Testis (tissue), 3 donors: Measurements from ENCODE around the gene RNF186. TPM values are rescaled to one million over a fixed set of nuclear protein-coding genes. Genes with fewer than 3 reads are reported as not detected.

Experiments used
- DNase-seq: peaks from one replicate; pipeline ENCODE4 v3.0.0-alpha.2; 2019
- H3K27ac ChIP-seq, 2 donors: fragments of 200-600 bp; sonication (generic); one replicate each; pipeline ENCODE4 v1.5.1; 2019
- H3K27me3 ChIP-seq: fragments of 200-600 bp; sonication (generic); one replicate; pipeline ENCODE4 v1.5.1; 2019
- H3K36me3 ChIP-seq: fragments of 200-600 bp; sonication (generic); one replicate; pipeline ENCODE4 v1.5.1; 2017; ENCODE audit warnings: low read depth; ENCODE audit errors: missing control alignments
- H3K4me1 ChIP-seq: fragments of 200-600 bp; sonication (generic); one replicate; pipeline ENCODE4 v1.5.1; 2019
- H3K4me3 ChIP-seq, 2 donors: fragments of 200-600 bp; sonication (generic); one replicate each; pipeline ENCODE4 v1.5.1; 2017 to 2019
- H3K9me3 ChIP-seq: fragments of 200-600 bp; sonication (generic); one replicate; pipeline ENCODE4 v1.5.1; 2017
- CTCF ChIP-seq, 3 experiments: fragments of 450-650 bp in 2 of 3; fragments of 200-600 bp in 1 of 3; sonication (generic) in 1 of 3; IDR thresholded peaks; one replicate each; pipeline ENCODE4 v1.5.1; 2016 to 2019; ENCODE audit warnings: antibody characterized with exemption in 3 of 3, mild to moderate bottlenecking in 2 of 3, moderate library complexity in 1 of 3
- POLR2A ChIP-seq: fragments of 450-650 bp; IDR thresholded peaks from one replicate; pipeline ENCODE4 v1.6.1; 2017; ENCODE audit warnings: antibody characterized with exemption, mild to moderate bottlenecking, moderate library complexity
- WGBS, 2 donors: methylation state at CpG; one replicate each; pipeline ENCODE4 v1.1.5; 2018; 5-methylcytosine and 5-hydroxymethylcytosine counted together
- intact Hi-C: fragments of 100-400 bp; cut with DNase I; formaldehyde crosslinking; loops from one replicate; pipeline ENCODE4 v1.15.1; 2023; ENCODE audit warnings: low total_unique reads
- polyA plus RNA-seq: library from polyadenylated mRNA; stranded (reverse); fragments of 350-450 nt; fragmentation: Illumina TruSeq; extraction: RNeasy Lipid Tissue Mini Kit (QIAGEN cat#74804); gene quantifications from one replicate; pipeline ENCODE4 v1.2.3, GENCODE V29; 2014; ENCODE audit warnings: low read depth, low replicate concordance; ENCODE audit not compliant: insufficient read depth
- total RNA-seq, 2 donors: library from RNA; depleted of rRNA; stranded (reverse); fragments of >200 nt; gene quantifications; one replicate each; pipeline ENCODE4 v1.2.3, GENCODE V29; 2016

The RNF186 gene
- total and polyA plus RNA-seq, 3 donors from 2014 or later = 0.19 TPM; not detected in 2

GRCh38 chr1:19780267-19780877 lies 34.7 kb downstream of the RNF186 start:
- H3K4me3 ChIP-seq = no peak overlapping the region
- no peaks in the 10 kb centered on the region for H3K36me3 ChIP-seq
- 91% methylated on average over 8 to 11 of the region's 11 CpGs for WGBS, 2 donors
- H3K27me3 ChIP-seq = no peaks in the 10 kb centered on the region
- TF ChIP-seq POLR2A (no peak), CTCF (IDR thresholded peaks at IDR 0.05) (no peak)
- DNase-seq = no peak
- no peaks in the 10 kb centered on the region for H3K4me1 ChIP-seq
- no peaks in the 10 kb centered on the region for H3K9me3 ChIP-seq
- intact Hi-C loops = no loop called here
- H3K27ac ChIP-seq = no peak overlapping the region

GRCh38 chr1:19776933-19777332 lies 38.1 kb downstream of the RNF186 start:
- 95 to 98% methylated on average over 4 of the region's 4 CpGs for WGBS, 2 donors
- TF ChIP-seq POLR2A (no peak), CTCF (IDR thresholded peaks at IDR 0.05) (no peak)
- DNase-seq = no peak
- Histone ChIP-seq H3K4me1 (no peaks in the 10 kb centered on the region), H3K4me3 (no peak overlapping the region), H3K27me3 (no peaks in the 10 kb centered on the region), H3K36me3 (no peaks in the 10 kb centered on the region), H3K27ac (no peak overlapping the region), H3K9me3 (no peaks in the 10 kb centered on the region)
- intact Hi-C loops = no loop called here

GRCh38 chr1:19776287-19776686 lies 38.8 kb downstream of the RNF186 start:
- no peak for DNase-seq
- no peak overlapping the region for H3K27ac ChIP-seq
- no peaks in the 10 kb centered on the region for H3K36me3 ChIP-seq
- no peak overlapping the region for H3K4me3 ChIP-seq
- TF ChIP-seq CTCF (IDR thresholded peaks at IDR 0.05) (no peak), POLR2A (no peak)
- 91 to 94% methylated on average over 5 of the region's 5 CpGs for WGBS, 2 donors
- H3K27me3 ChIP-seq = no peaks in the 10 kb centered on the region
- intact Hi-C loops = no loop called here
- no peaks in the 10 kb centered on the region for H3K4me1 ChIP-seq
- no peaks in the 10 kb centered on the region for H3K9me3 ChIP-seq

GRCh38 chr1:19775831-19776230 lies 39.3 kb downstream of the RNF186 start:
- intact Hi-C loops = no loop called here
- no peak overlapping the region for H3K27ac ChIP-seq
- 96 to 97% methylated on average over 9 of the region's 9 CpGs for WGBS, 2 donors
- H3K27me3 ChIP-seq = no peaks in the 10 kb centered on the region
- no peaks in the 10 kb centered on the region for H3K36me3 ChIP-seq
- no peak for TF ChIP-seq POLR2A
- TF ChIP-seq CTCF (IDR thresholded peaks at IDR 0.05) = no peak
- no peaks in the 10 kb centered on the region for H3K4me1 ChIP-seq
- no peaks in the 10 kb centered on the region for H3K9me3 ChIP-seq
- H3K4me3 ChIP-seq = no peak overlapping the region
- DNase-seq = no peak

- WGBS, 2 donors = 88 to 93% methylated on average over 6 of the region's 6 CpGs
- no peak overlapping the region for H3K4me3 ChIP-seq
- no peaks in the 10 kb centered on the region for H3K4me1 ChIP-seq
- H3K27me3 ChIP-seq = no peaks in the 10 kb centered on the region
- no peak for DNase-seq
- H3K27ac ChIP-seq = no peak overlapping the region
- no peaks in the 10 kb centered on the region for H3K36me3 ChIP-seq
- H3K9me3 ChIP-seq = no peaks in the 10 kb centered on the region
- no peak for TF ChIP-seq POLR2A
- no peak for TF ChIP-seq CTCF (IDR thresholded peaks at IDR 0.05)
- intact Hi-C loops = no loop called here
These were observed 39.8 kb downstream of the RNF186 start for GRCh38 chr1:19775317-19775716.
